ENCODE results near the gene DYRK2. TPM values are rescaled to one million over a fixed set of nuclear protein-coding genes. Genes with fewer than 3 reads are reported as not detected.

DYRK2 gene
- total RNA-seq, 2 experiments from 2014 or later, result 28.8 to 33.7 TPM

DNA sequence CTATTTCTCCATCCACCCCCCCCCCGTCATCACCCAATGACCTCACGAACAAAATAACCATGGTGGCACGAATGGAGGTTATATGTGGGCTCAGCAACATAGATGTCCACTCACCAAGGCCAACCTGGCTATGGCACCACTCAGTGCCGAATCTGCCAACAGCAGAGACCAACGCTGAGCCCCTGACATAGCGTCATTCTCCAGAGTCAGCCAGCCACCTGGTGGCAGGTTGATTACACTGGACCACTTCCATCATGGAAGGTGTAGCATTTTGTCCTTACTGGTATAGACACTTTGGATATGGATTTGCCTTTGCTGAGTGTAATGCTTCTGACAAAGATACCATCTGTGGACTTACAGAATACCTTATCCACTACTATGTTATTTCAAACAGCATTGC, 24.2 kb upstream of the DYRK2 start:
- ChIA-PET CTCF (no interaction called here), POLR2A (no interaction called here)
- H3K4me1 Mint-ChIP-seq (ENCODE audit: low read depth), result peaks cover 31% of the 10 kb centered on the region
- no peak overlapping the region for H3K27ac Mint-ChIP-seq
- DNase-seq, result no peak
- H3K4me3 Mint-ChIP-seq, result no peak overlapping the region
- no peak for ATAC-seq
- no peaks in the 10 kb centered on the region for H3K27me3 Mint-ChIP-seq
- intact Hi-C loops (cut with micrococcal nuclease), result no loop called here
- H3K9me3 Mint-ChIP-seq, result peaks cover 4% of the 10 kb centered on the region
- peaks cover 4% of the 10 kb centered on the region for H3K36me3 Mint-ChIP-seq (ENCODE audit: low read depth)
- TF ChIP-seq, protein P1, sequence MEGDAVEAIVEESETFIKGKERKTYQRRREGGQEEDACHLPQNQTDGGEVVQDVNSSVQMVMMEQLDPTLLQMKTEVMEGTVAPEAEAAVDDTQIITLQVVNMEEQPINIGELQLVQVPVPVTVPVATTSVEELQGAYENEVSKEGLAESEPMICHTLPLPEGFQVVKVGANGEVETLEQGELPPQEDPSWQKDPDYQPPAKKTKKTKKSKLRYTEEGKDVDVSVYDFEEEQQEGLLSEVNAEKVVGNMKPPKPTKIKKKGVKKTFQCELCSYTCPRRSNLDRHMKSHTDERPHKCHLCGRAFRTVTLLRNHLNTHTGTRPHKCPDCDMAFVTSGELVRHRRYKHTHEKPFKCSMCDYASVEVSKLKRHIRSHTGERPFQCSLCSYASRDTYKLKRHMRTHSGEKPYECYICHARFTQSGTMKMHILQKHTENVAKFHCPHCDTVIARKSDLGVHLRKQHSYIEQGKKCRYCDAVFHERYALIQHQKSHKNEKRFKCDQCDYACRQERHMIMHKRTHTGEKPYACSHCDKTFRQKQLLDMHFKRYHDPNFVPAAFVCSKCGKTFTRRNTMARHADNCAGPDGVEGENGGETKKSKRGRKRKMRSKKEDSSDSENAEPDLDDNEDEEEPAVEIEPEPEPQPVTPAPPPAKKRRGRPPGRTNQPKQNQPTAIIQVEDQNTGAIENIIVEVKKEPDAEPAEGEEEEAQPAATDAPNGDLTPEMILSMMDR (IDR thresholded peaks at IDR 0.05), result no peak

GRCh38 chr12:67625004-67625403, 23.5 kb upstream of the DYRK2 start:
- Mint-ChIP-seq H3K4me3 (no peak overlapping the region), H3K27me3 (no peaks in the 10 kb centered on the region), H3K36me3 (ENCODE audit: low read depth) (peaks cover 8% of the 10 kb centered on the region), H3K9me3 (peaks cover 9% of the 10 kb centered on the region), H3K27ac (no peak overlapping the region), H3K4me1 (ENCODE audit: low read depth) (peaks cover 37% of the 10 kb centered on the region)
- CTCF ChIA-PET, result no interaction called here
- no peak for ATAC-seq
- POLR2A ChIA-PET, result no interaction called here
- TF ChIP-seq, protein P1 (IDR thresholded peaks at IDR 0.05), result no peak
- DNase-seq, result no peak
- intact Hi-C loops (cut with micrococcal nuclease), result no loop called here

GRCh38 chr12:67626156-67626555, 22.4 kb upstream of the DYRK2 start:
- intact Hi-C loops (cut with micrococcal nuclease), result no loop called here
- Mint-ChIP-seq H3K27ac (no peak overlapping the region), H3K4me3 (no peak overlapping the region), H3K9me3 (peaks cover 9% of the 10 kb centered on the region), H3K27me3 (no peaks in the 10 kb centered on the region), H3K36me3 (ENCODE audit: low read depth) (peaks cover 9% of the 10 kb centered on the region), H3K4me1 (ENCODE audit: low read depth) (peaks cover 48% of the 10 kb centered on the region)
- CTCF ChIA-PET, result no interaction called here
- DNase-seq (no peak), ATAC-seq (no peak)
- TF ChIP-seq, protein P1 (IDR thresholded peaks at IDR 0.05), result no peak
- POLR2A ChIA-PET, result no interaction called here

- TF ChIP-seq, protein P1 (IDR thresholded peaks at IDR 0.05), result peak; percentile 60
- Mint-ChIP-seq H3K9me3 (peaks cover 11% of the 10 kb centered on the region), H3K4me1 (ENCODE audit: low read depth) (peaks cover 79% of the 10 kb centered on the region), H3K27me3 (no peaks in the 10 kb centered on the region), H3K4me3 (peak overlapping the region; percentile 47), H3K27ac (peak overlapping the region; percentile 88), H3K36me3 (ENCODE audit: low read depth) (peaks cover 14% of the 10 kb centered on the region)
- ChIA-PET POLR2A (interaction anchor here (0.5 to 1.2 kb wide), 4 partner anchors 18 to 286 kb away, joined by 3 to 5 read pairs (median 3); partner anchors contain the start of gene DYRK2), CTCF (interaction anchor here (1.0 to 1.5 kb wide), 8 partner anchors 9 to 268 kb away, joined by 3 to 4 read pairs (median 3); partner anchors contain the start of gene DYRK2)
- peak; percentile 96 for ATAC-seq
- intact Hi-C loops (cut with micrococcal nuclease), result loop anchor here (2.0 to 10.0 kb wide), 2 partner anchors 16 to 176 kb away; no protein-coding TSS in a partner anchor
- DNase-seq, result peak; percentile 92
Observed at GRCh38 chr12:67630373-67631088, 18.0 kb upstream of the DYRK2 start.

- CTCF ChIA-PET, result interaction anchor here (1.0 to 1.3 kb wide), 3 partner anchors 12 to 311 kb away, joined by 3 to 4 read pairs (median 3); no protein-coding TSS in a partner anchor
- intact Hi-C loops (cut with micrococcal nuclease), result loop anchor here (10.0 kb wide), 1 partner anchor 177 kb away; no protein-coding TSS in a partner anchor
- Mint-ChIP-seq H3K36me3 (ENCODE audit: low read depth) (peaks cover 14% of the 10 kb centered on the region), H3K9me3 (peaks cover 11% of the 10 kb centered on the region), H3K27me3 (no peaks in the 10 kb centered on the region), H3K4me1 (ENCODE audit: low read depth) (peaks cover 72% of the 10 kb centered on the region), H3K27ac (peak overlapping the region; percentile 17), H3K4me3 (no peak overlapping the region)
- TF ChIP-seq, protein P1 (IDR thresholded peaks at IDR 0.05), result no peak
- ATAC-seq (no peak), DNase-seq (no peak)
- POLR2A ChIA-PET, result interaction anchor here (1.5 kb wide), 1 partner anchor 16 kb away, joined by 4 read pairs; the partner anchor contains the start of gene DYRK2
Observed at GRCh38 chr12:67632005-67632404, 16.5 kb upstream of the DYRK2 start.
